ENCODE results near the gene CAPN10. TPM values are rescaled to one million over a fixed set of nuclear protein-coding genes. Genes with fewer than 3 reads are reported as not detected.

CAPN10 gene
- total RNA-seq, 1 experiment from 2014 or later: 22.3 TPM

- DNase-seq (ENCODE audit: extremely low read depth, low read depth): no peak
These were observed 35.5 kb downstream of the CAPN10 start for GRCh38 chr2:240622060-240622411.

- no peak for DNase-seq (ENCODE audit: extremely low read depth, low read depth)
These were observed 36.1 kb downstream of the CAPN10 start for GRCh38 chr2:240622531-240623235.

- DNase-seq (ENCODE audit: extremely low read depth, low read depth): no peak
These were observed 37.0 kb downstream of the CAPN10 start for GRCh38 chr2:240623531-240624010.

- no peak for DNase-seq (ENCODE audit: extremely low read depth, low read depth)
These were observed 37.7 kb downstream of the CAPN10 start for GRCh38 chr2:240624011-240624949.

- no peak for DNase-seq (ENCODE audit: extremely low read depth, low read depth)
These were observed 38.6 kb downstream of the CAPN10 start, which contains the start of gene GPR35 for GRCh38 chr2:240624950-240625621. GPR35 (plus strand) TSS chr2:240625480; CDS start chr2:240629953, 4,473 bp downstream.

- no peak for DNase-seq (ENCODE audit: extremely low read depth, low read depth)
These were observed 40.2 kb downstream of the CAPN10 start for GRCh38 chr2:240626531-240627300.

- DNase-seq (ENCODE audit: extremely low read depth, low read depth): no peak
These were observed 41.4 kb downstream of the CAPN10 start for GRCh38 chr2:240627736-240628506.

GRCh38 chr2:240628507-240628807 is 41.9 kb downstream of the CAPN10 start:
- no peak for DNase-seq (ENCODE audit: extremely low read depth, low read depth)

GRCh38 chr2:240628808-240629618 is 42.5 kb downstream of the CAPN10 start:
- no peak for DNase-seq (ENCODE audit: extremely low read depth, low read depth)

- no peak for DNase-seq (ENCODE audit: extremely low read depth, low read depth)
These were observed 43.1 kb downstream of the CAPN10 start for GRCh38 chr2:240629619-240629967.

GRCh38 chr2:240629968-240630770 is 43.6 kb downstream of the CAPN10 start:
- no peak for DNase-seq (ENCODE audit: extremely low read depth, low read depth)

- DNase-seq (ENCODE audit: extremely low read depth, low read depth): no peak
These were observed 44.4 kb downstream of the CAPN10 start for GRCh38 chr2:240630771-240631547.

GRCh38 chr2:240631548-240632305 is 45.2 kb downstream of the CAPN10 start:
- DNase-seq (ENCODE audit: extremely low read depth, low read depth): no peak

GRCh38 chr2:240632306-240632721 is 45.8 kb downstream of the CAPN10 start:
- no peak for DNase-seq (ENCODE audit: extremely low read depth, low read depth)

- DNase-seq (ENCODE audit: extremely low read depth, low read depth): no peak
These were observed 48.8 kb downstream of the CAPN10 start for GRCh38 chr2:240635121-240635997.
